Activated T-cell treated with anti-CD3 and anti-CD28 coated beads, Interleukin-2, amount 50 U/mL, for 72 hours (primary cell): Measurements from ENCODE around the gene MPRIP. TPM values are rescaled to one million over a fixed set of nuclear protein-coding genes. Genes with fewer than 3 reads are reported as not detected.

Source experiments
- ATAC-seq, 2 donors: fragments of 150-1000 bp; cut with Tn5 transposase; replicated peaks in 1 of 2; 2 replicates each; pipeline ENCODE4 v1.10.0; 2021; ENCODE audit warnings: moderate library complexity in 2 of 2, mild to moderate bottlenecking in 1 of 2
- DNase-seq, 2 donors: peaks; one replicate each; pipeline ENCODE4 v3.0.0; 2021 to 2022; ENCODE audit warnings: mixed read lengths in 1 of 2
- H3K27ac Mint-ChIP-seq: one replicate; pipeline ENCODE4 v1.8.0; 2022; ENCODE audit warnings: mild to moderate bottlenecking, moderate library complexity, mixed read lengths
- H3K27me3 Mint-ChIP-seq: one replicate; pipeline ENCODE4 v1.8.0; 2022; ENCODE audit warnings: low read depth, mixed read lengths
- H3K36me3 Mint-ChIP-seq, 2 donors: one replicate each; pipeline ENCODE4 v1.8.0; 2022; ENCODE audit warnings: mixed read lengths in 2 of 2, mild to moderate bottlenecking in 1 of 2; ENCODE audit not compliant: insufficient read depth in 2 of 2
- H3K4me1 Mint-ChIP-seq: one replicate; pipeline ENCODE4 v1.8.0; 2022; ENCODE audit warnings: low read depth, mixed read lengths
- H3K4me3 Mint-ChIP-seq, 2 donors: one replicate each; pipeline ENCODE4 v1.8.0; 2022; ENCODE audit warnings: mild to moderate bottlenecking in 2 of 2, mixed read lengths in 2 of 2, moderate library complexity in 2 of 2
- H3K9me3 Mint-ChIP-seq, 2 donors: one replicate each; pipeline ENCODE4 v1.8.0; 2022; ENCODE audit warnings: mixed read lengths in 2 of 2
- total RNA-seq, 2 donors: library from RNA; stranded (reverse); gene quantifications; one replicate each; pipeline ENCODE4 v1.2.3, GENCODE V29; 2022

MPRIP gene
- total RNA-seq, 2 donors from 2014 or later = 110 to 128 TPM

DNA sequence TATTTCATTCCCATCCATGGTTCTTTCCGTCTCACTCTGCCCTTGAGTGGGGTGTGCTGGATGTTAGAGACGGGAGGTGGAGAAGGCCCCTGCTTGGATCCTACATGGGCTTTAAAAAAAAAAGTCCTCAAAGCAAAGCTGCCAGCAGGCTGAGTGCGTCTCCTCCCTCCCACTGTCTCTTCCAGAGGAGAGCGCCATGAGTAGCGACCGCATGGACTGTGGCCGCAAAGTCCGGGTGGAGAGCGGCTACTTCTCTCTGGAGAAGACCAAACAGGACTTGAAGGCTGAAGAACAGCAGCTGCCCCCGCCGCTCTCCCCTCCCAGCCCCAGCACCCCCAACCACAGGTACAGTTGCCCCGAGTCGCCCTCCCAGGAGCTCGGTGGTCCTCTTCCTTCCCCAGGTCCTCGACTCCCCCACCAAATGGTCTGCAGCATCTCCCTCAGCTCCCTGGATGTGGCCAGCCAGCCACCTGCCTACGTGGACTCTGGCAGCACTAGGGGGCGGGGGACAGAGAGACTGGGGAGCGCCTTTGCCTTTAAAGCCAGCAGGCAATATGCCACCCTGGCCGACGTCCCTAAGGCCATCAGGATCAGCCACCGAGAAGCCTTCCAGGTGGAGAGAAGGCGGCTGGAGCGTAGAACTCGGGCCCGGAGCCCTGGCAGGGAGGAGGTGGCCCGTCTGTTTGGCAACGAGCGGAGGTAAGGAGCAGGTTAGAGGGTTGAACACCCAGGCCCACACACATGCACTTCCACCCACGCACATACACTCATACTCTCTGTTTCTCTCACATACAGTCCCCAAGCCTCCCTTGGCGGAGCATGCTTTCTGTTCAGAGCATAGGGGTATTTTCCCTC, 95.7 kb downstream of the MPRIP start:
- Mint-ChIP-seq H3K9me3 (no peaks in the 10 kb centered on the region), H3K27me3 (no peaks in the 10 kb centered on the region), H3K36me3 (peaks cover 0 to 3% of the 10 kb centered on the region in 2 donors), H3K4me3 (no peak overlapping the region), H3K27ac (no peak overlapping the region), H3K4me1 (peaks cover 19% of the 10 kb centered on the region)
- DNase-seq = peak in 1 of 2 donors; percentile 31
- peak; percentile 64 to 76 for ATAC-seq

DNA sequence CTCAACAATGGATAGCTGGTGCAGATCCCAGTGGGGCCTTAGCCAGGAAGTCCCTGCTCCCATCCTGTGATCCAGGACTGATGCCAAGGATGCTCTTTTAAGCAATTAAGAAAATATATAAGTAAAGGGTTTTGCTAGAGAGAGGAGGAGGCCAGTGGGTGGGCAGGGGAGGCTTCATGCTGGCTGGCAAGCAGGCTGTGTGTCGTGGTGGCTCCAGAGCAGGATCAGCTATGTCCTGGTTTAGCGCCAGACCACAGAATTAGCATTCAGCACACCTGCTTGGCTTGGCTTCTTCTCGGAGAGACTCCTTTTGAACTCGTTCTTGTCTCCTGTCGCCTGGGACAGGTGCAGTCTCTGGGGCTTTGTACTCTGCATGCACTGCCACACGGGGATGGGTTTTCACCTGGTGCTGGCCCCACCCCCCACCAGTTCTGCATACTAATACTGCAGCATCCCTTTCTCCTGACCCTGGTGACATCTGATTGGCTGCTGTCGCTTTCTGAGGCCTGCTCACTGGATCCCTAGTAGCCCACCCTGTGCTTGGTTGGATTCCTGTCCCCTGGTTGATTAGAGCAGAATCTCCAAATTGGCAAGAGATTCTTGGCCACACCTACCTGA, 97.8 kb downstream of the MPRIP start:
- DNase-seq (no peak), ATAC-seq (no peak)
- Mint-ChIP-seq H3K27me3 (no peaks in the 10 kb centered on the region), H3K27ac (no peak overlapping the region), H3K9me3 (no peaks in the 10 kb centered on the region), H3K36me3 (peaks cover 0 to 3% of the 10 kb centered on the region in 2 donors), H3K4me3 (no peak overlapping the region), H3K4me1 (peaks cover 19% of the 10 kb centered on the region)

DNA sequence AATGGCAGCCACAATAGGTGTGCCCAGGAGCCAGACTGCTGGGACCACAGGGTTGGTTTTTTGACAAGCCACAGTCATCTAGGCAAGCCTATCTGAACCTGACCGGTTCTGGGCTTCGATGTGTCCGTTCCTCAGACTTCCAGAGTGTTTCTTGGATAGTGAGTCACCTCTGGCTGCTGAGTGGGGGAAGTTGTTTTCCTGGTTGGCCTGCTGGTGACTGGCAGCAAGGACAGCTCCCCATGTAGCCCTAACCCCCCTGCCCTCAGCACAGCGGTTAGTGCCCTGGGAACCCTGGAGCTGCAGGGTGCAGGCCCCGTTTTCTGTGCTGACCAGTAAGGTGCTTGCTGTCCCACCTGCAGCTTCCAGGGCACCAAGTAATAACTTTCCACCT, 98.3 kb downstream of the MPRIP start:
- no peak for DNase-seq
- H3K27me3 Mint-ChIP-seq = no peaks in the 10 kb centered on the region
- H3K9me3 Mint-ChIP-seq = no peaks in the 10 kb centered on the region
- no peak overlapping the region for H3K27ac Mint-ChIP-seq
- peaks cover 0 to 3% of the 10 kb centered on the region in 2 donors for H3K36me3 Mint-ChIP-seq
- ATAC-seq = no peak
- no peak overlapping the region for H3K4me3 Mint-ChIP-seq
- peaks cover 19% of the 10 kb centered on the region for H3K4me1 Mint-ChIP-seq

DNA sequence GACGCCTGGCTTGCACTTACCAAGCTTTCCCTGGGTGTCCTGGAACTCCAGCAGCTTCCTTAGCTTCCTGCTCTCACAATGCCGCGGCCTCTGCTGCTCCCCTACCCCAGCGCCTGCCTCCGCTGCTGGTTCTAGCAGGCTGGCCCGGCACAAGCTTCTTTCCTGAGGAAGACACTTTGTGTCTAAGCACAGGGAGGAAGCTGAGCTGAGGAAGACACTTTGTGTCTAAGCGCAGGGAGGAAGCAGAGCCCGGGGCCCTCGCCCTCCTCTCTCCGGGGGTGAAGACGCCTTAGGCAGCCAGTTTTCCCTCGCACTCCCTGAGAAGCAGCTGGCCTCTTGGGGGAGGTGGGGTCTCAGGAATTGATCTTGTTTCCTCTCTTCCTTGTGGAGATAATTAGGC, 99.0 kb downstream of the MPRIP start:
- DNase-seq = no peak
- no peak overlapping the region for H3K4me3 Mint-ChIP-seq
- ATAC-seq = no peak
- H3K4me1 Mint-ChIP-seq = peaks cover 19% of the 10 kb centered on the region
- H3K27ac Mint-ChIP-seq = no peak overlapping the region
- peaks cover 0 to 3% of the 10 kb centered on the region in 2 donors for H3K36me3 Mint-ChIP-seq
- H3K27me3 Mint-ChIP-seq = no peaks in the 10 kb centered on the region
- no peaks in the 10 kb centered on the region for H3K9me3 Mint-ChIP-seq

DNA sequence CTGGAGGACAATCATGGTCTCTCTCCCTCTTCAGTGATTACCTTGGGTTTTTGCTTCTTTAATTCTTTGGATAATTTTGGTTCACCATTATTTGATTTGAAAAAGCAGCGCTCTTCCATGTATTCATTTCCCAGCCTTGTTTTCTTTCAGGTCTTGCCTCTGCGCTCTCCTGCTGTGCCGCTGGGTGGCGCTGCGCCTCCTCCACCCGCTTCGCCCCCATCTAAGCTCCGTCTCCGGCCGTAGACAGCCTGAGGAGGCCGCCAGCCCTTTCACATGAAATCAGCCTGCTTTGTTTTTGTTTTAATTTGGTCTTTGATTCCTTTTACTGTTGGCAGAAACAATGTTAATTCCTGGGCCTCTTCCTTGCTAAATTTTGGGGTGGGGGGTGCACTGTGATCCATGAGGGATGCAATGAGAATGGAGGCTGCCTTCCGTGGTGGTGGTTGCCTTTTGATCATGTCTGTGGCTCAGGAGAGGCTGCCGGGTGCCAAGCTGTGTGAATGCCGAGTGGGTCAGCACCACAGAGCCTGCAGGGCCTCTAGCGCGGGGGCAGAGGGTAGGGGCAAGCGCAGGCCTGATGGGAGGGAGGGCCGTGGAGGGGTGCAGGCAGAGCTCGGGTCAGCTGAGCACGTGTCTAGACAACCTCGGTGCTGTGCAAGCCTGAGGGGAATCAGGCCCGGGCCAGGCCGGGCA, 99.7 kb downstream of the MPRIP start:
- Mint-ChIP-seq H3K36me3 (peaks cover 0 to 3% of the 10 kb centered on the region in 2 donors), H3K27ac (peak overlapping the region; percentile 44), H3K27me3 (no peaks in the 10 kb centered on the region), H3K9me3 (no peaks in the 10 kb centered on the region), H3K4me3 (no peak overlapping the region), H3K4me1 (peaks cover 19% of the 10 kb centered on the region)
- ATAC-seq (peak; percentile 42 to 57), DNase-seq (peak; percentile 47 to 65)

DNA sequence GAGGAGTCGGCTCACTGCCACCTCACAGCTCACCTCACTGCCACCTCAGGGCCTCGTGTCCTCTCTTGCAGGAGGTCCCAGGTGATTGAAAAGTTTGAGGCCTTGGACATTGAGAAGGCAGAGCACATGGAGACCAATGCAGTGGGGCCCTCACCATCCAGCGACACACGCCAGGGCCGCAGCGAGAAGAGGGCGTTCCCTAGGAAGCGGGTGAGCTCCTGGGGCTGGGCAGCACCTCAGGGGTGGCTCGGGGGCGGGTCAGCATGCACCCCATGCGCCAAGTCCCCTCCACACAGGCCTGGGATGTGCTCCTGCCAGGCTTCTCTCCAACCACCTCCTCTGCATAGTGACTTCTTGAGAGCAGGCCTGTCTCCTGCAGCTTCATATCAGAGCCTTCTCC, 100.3 kb downstream of the MPRIP start:
- DNase-seq (no peak), ATAC-seq (no peak)
- Mint-ChIP-seq H3K4me1 (peaks cover 19% of the 10 kb centered on the region), H3K36me3 (peaks cover 0 to 3% of the 10 kb centered on the region in 2 donors), H3K4me3 (no peak overlapping the region), H3K9me3 (no peaks in the 10 kb centered on the region), H3K27ac (peak overlapping the region; percentile 9), H3K27me3 (no peaks in the 10 kb centered on the region)

DNA sequence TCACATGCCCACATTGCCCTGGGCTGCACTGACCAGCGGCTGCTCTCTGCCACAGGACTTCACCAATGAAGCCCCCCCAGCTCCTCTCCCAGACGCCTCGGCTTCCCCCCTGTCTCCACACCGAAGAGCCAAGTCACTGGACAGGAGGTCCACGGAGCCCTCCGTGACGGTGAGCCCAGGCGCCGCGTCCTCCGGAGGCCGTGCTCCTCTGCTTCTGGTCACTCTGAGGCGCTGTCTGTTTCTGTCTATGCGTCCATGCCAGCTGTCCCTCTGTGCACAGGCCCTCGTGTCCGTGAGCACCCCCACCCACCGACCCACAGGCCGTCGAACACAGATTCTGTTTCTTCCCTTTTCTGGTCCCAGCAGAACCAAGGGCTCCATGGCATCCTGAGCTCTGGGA, 101.2 kb downstream of the MPRIP start:
- DNase-seq (no peak), ATAC-seq (no peak)
- Mint-ChIP-seq H3K4me1 (peaks cover 12% of the 10 kb centered on the region), H3K27ac (no peak overlapping the region), H3K9me3 (no peaks in the 10 kb centered on the region), H3K27me3 (no peaks in the 10 kb centered on the region), H3K4me3 (no peak overlapping the region), H3K36me3 (peaks cover 0 to 3% of the 10 kb centered on the region in 2 donors)

DNA sequence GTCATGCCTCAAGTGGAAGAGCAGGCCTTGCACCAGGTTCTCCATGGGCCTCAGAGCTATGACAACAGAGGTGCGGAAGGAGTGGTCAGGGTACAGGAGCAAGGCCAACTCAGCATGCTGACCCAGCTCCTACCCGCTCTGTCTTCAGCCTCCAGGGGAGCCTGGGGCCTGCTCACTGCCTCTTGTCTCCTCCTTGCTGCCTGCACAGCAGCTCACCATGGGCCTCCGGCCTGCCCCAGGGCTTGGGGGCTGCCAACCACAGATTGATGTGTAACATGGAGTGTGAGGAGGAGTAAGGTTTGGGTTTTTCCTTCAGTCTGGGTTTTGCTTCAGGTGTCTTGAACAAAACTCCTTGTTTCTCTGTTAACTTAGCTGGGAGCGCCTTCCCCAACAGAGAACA, 101.8 kb downstream of the MPRIP start:
- Mint-ChIP-seq H3K9me3 (no peaks in the 10 kb centered on the region), H3K4me3 (no peak overlapping the region), H3K4me1 (peaks cover 8% of the 10 kb centered on the region), H3K36me3 (peaks cover 0 to 3% of the 10 kb centered on the region in 2 donors), H3K27ac (no peak overlapping the region), H3K27me3 (no peaks in the 10 kb centered on the region)
- DNase-seq (no peak), ATAC-seq (no peak)

DNA sequence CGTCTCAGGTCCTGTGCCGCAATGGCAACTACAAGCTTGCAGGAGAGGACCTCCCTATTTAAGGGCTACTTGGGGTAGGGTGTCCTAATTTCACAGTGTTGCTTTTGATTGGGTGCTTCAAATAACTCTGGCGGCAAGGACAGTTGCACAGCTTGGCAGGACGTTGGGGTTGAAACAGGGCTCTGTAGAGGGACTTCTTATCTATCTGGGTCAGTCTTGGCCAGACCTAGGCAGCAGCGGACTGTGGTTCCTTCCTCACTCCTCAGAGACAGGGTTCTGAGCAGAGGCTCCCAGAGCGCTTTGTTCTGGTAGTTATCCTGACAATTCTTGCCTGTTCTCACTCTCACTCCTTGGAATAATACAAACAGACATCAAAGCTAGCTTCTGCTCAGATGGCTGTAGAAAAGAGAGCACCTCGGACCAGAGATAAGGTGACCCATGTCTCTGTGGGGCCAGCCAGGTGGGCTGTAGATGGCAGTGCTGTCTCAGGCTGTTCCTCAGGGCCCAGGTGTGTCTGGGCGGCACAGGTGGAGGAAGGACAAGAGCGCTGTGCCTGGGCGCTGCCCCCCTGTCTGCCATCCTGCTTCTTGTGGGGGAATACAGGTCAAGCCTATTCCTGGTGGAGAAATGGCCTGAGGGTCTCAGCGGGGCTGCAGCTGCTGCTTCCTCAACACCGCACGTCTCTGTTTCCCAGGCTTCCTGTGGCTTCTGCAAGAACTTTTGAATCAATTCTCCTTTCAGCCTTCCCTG, 102.8 kb downstream of the MPRIP start:
- H3K27ac Mint-ChIP-seq = no peak overlapping the region
- no peaks in the 10 kb centered on the region for H3K9me3 Mint-ChIP-seq
- peaks cover 0 to 3% of the 10 kb centered on the region in 2 donors for H3K36me3 Mint-ChIP-seq
- H3K27me3 Mint-ChIP-seq = no peaks in the 10 kb centered on the region
- DNase-seq (no peak), ATAC-seq (no peak)
- H3K4me1 Mint-ChIP-seq = peaks cover 12% of the 10 kb centered on the region
- no peak overlapping the region for H3K4me3 Mint-ChIP-seq

DNA sequence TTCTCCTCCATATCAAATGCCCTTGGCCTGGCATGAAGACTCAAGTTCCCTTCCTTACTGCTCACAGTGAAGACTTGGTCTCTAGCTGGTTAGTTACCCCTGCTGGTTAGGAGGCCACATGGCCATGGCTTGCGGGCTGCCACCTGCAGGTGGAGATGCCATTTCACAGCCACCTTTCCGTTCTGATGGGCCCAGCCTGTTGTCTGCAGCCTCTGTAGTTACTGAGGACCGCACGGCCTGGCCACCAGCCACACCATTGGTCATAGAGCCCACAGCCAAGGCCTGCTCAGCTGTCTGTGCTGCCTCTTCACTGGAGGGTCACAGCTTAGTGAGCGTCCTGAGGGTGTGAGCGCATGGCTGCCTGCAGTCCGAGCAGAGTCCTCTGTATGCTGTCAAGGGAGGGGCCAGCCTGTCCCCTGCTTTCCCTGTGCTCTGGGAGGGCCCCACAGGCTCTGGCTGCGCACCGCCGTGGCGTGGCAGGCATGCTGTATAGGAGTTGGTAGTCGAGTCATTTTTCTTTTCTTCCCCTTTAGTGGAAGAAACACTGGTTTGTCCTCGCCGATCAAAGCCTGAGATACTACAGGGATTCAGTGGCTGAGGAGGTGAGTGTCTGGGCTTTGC, 104.6 kb downstream of the MPRIP start:
- Mint-ChIP-seq H3K4me3 (no peak overlapping the region), H3K27me3 (no peaks in the 10 kb centered on the region), H3K36me3 (peaks cover 0 to 6% of the 10 kb centered on the region in 2 donors), H3K4me1 (peaks cover 26% of the 10 kb centered on the region), H3K27ac (no peak overlapping the region), H3K9me3 (no peaks in the 10 kb centered on the region)
- DNase-seq (peak; percentile 37 to 45), ATAC-seq (peak in 1 of 2 donors; percentile 33)

DNA sequence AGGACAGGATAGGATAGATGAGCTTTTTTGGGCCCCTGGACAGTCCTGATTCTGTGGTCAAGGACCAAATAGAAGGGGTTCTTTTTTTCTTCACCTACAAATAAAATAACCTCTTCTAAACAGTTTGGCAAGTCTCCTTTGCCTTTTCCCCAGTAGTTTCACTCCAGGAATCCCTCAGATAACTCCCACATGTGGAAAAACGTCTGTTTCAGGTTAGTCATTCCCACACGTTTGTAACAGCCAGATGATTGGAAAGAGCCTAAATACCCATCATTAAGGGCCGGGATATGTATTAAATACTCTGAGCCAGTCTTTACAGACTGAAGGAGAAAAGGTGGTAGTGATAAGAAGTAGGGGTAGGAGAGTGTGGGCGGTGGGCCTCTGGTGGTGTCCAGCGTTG, 105.6 kb downstream of the MPRIP start:
- Mint-ChIP-seq H3K9me3 (no peaks in the 10 kb centered on the region), H3K27ac (no peak overlapping the region), H3K27me3 (no peaks in the 10 kb centered on the region), H3K4me1 (peaks cover 30% of the 10 kb centered on the region), H3K4me3 (no peak overlapping the region), H3K36me3 (peaks cover 0 to 4% of the 10 kb centered on the region in 2 donors)
- no peak for ATAC-seq
- DNase-seq = no peak
